Iris pigment epithelial cell (primary cell): ENCODE measurements around the gene PTPRN.
"Not testable (repeated sequence)": the region's sequence is repeated elsewhere in the genome, so short reads cannot be mapped to it uniquely, and the experiment has no call there.

Experiments
- DNase-seq: peaks from one replicate; pipeline ENCODE4 v3.0.0-alpha.2; 2011; ENCODE audit warnings: low read depth

PTPRN gene

DNA sequence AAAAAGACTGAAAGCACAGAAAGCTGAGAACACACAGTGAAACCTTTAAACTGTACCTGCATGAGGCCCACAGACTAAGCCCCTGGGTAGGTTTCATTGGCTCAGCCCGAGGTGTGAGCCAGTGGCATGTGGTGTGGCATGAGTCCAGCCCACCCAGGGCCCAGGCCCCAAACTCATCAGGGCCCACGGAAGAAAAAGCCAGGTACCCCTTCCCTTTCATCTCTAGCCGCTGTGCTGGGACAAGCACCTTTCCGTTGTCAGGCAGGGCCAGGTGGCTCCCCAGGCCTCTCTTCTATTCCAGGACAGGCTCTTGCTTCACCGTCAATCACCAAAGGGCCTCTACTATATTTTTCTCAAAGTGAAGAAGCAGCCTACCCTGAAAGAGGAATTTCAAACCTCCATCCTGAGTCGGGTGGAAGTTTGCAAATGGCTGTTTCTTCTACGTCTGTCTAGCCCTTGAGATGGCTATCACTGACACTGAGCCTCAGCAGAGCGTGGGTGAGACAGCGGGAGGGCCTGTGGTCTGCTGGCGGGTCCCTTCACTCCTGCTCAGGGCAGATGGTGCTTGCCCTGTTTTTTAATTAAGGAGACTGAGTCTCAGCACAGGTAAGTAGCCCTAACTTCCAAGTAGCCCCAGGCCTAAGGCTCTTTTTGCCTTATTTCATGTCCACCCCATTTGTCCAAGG, 21.5 kb downstream of the PTPRN start:
- DNase-seq = no peak

DNA sequence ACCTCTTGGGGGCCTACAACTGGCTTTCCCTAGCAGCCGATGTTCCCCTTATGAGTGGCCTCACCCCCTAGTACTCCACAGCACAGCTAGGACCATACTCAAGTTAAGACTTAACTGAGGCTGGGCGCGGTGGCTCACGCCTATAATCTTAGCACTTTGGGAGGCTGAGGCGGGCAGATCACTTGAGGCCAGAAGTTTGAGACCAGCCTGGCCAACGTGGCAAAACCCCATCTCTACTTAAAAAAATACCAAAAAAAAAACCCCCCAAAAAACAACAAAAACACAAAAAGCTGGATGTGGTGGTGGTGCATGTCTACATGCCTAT, 22.1 kb downstream of the PTPRN start:
- not testable (repeated sequence) for DNase-seq

DNA sequence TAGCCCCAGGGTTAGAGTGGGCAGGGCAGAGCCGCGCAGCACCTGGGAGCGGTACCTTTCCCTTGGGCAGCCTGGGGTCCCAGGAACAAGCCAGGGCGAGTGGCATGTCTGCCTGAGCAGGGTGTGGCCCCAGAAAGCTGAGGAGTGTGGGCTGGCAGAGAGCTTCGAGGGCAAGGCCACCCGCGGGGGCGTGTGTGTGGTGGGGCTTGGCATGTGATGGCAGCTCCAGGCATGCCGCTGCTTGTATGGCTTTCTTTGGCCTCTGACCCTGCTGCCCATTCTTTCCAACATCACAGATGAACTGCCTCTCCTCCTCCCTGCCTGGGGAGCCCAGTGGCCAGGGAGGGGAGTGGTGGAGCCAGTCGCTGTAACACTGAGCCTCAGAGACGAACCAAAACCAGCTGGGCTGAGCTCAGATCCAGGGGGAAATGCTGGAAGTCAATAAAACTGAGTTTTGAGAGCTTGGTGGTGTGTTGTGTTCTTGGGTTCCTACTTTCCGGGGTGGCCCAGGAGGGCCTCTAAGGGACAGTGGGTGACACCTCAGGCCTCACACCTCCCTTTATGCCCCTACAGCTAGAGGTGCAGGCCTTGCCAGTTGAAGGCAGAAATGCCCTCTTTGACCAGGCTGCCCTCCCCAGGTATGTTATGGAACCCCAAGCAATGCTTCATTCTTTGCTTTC, 22.6 kb downstream of the PTPRN start:
- DNase-seq = no peak

DNA sequence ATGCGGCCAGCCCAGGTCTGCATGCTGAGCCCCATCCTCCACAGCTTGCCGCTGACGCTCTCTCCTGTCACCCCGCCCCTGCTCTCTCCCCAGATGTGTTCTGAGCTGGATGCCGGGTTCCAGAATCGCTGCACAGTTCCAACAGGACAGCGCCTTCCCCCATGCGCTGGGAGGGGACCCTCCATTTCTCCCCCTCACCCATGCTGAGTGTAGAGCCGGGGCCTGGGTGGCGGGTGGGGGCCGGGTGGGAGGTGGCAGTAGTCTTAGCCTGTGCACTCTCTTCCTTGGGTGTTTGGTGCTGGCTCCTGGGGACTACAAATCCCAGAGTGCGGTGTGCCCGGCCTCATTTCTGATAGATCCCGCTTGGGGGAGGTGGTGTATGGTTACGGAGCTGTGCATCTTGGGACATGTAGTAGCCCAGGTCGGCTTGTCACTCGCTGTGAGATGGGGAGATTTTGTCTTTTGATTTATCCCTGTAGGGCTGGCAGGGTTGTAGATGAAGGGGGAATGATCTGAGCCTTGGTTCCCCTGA, 23.2 kb downstream of the PTPRN start:
- peak; percentile 58 for DNase-seq

DNA sequence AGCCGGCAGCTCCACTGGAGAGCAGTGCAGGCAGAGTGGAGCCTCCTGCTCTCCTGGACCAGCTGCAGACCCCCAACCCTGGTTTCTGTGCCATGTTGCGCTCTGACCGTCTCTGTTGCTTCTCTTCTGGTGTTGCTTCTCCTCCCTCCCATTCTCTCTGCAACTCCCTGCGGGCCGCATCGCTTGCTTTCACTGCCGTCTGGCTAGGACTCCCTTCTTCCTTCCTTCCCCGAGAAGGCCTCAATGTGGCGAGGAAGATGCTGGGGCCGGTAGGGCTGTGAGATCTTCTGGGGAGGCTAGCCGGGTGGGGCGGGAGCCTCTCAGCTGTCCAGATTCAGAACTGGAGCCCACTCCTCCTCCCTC, 23.8 kb downstream of the PTPRN start:
- no peak for DNase-seq

DNA sequence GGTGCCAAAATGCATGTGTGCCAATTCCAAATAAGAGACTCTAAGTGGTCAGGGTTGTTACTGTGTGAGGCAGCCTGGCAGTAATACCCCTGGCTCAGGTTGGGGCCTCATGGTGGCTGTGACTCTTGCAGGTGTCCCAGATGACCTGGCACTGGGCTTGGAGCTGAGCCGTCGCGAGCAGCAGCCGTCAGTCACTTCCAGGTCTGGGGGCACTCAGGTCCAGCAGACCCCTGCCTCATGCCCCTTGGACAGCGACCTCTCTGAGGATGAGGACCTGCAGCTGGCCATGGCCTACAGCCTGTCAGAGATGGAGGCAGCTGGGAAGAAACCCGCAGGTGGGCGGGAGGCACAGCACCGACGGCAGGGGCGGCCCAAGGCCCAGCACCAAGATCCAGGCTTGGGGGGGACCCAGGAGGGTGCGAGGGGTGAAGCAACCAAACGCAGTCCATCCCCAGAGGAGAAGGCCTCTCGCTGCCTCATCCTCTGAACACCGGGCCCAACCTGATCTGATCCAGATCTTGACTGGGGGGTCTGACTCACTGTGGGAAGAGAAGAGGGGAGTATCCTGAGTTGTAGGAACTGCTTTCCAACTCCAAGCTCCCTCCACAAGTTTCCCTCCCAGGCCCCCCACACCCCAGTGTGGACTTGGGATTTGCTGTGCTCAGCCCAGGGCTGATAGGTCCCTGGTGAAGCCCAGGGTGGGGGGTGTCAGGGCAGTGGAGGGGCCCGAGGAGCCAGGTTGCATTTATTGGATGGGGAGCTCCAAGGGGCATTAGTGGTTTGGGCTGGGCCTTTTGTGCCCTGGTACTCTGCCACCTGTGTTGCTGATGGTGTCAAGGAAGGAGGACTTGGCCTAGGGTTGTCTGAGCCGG, 24.5 kb downstream of the PTPRN start:
- DNase-seq = no peak

DNA sequence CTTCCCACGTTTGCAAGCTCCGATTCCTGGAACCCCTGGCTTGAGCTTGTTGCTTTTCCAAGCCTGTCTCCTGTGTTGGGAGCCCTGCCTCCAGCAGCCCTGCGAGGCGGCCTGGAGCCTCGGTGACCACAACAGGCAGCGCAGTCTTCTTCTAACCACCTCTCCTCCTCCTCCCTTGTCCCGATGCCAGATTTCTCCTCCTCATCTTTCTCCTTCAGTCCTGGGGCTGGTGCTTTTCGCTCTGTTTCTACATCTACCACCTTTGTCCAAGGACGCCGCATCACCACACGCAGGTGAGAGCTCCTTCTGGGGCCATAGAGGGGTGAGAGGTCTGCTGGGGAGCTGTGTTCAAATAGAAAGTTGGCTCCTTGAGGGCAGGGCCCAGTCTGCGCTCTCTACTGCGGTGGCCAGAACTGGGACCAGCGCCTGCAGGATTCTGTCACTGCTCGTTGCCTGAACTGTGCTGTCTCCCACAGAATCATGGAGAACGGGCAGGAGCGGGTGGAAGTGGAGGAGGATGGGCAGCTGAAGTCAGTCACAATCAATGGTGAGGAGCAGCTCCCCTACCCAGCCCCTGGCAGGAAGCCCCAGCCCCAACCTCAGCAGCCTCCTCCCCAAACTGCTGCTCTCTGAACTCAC, 26.1 kb downstream of the PTPRN start:
- no peak for DNase-seq

DNA sequence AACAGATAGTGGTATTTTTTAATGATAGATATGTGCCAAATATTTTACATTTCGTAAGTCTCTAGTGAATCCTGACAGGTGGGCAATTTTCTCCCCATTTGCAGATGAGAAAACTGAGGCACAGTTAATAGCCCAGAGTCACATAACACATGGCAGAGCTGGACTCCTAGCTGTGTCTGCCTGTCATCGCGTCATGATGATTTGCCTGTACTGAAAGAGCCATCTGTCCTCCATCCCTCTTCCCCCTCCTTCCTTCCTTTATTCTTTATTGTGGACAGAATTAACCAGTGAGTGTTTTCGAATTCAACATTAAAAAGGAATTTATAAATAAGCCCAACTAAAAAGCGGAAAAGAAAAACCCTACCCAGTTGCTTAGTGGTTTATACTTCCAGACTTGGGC, 26.8 kb downstream of the PTPRN start:
- no peak for DNase-seq

DNA sequence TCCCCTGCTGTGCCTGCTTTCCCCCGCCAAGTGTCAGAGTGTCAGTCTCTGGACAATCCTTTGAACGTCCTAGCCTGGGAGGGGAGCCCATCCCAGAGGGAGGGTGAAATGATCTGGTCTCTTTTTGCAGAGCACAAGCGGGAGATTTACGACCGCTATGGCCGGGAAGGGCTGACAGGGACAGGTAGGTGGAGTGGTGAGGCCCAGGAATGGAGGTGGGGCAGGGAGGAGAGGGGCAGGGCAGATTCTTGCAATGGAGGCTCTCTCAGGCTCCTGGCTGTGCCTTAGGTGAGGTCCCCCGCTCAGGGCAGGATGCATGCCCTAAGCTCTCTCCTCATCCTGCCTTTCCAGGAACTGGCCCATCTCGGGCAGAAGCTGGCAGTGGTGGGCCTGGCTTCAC, 27.6 kb downstream of the PTPRN start:
- DNase-seq = no peak

DNA sequence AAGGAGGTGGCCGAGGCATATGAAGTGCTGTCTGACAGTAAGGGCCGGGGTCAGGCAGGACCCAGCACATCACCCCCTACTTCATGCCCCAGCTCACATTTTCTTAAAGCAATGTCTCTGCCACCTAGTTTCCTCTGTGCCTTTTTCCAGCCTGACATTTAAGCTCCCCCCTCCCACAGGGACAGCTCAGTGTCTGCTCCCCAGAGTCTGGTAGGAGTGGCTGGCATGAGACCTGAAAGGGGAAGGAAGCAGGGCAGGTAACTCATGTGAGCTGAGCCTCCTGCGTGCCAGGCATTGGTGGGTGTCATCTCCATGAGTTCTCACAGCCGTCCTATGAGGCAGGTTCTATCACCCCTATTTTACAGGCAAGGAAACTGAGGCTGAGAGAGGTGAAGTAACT, 28.6 kb downstream of the PTPRN start:
- no peak for DNase-seq

DNA sequence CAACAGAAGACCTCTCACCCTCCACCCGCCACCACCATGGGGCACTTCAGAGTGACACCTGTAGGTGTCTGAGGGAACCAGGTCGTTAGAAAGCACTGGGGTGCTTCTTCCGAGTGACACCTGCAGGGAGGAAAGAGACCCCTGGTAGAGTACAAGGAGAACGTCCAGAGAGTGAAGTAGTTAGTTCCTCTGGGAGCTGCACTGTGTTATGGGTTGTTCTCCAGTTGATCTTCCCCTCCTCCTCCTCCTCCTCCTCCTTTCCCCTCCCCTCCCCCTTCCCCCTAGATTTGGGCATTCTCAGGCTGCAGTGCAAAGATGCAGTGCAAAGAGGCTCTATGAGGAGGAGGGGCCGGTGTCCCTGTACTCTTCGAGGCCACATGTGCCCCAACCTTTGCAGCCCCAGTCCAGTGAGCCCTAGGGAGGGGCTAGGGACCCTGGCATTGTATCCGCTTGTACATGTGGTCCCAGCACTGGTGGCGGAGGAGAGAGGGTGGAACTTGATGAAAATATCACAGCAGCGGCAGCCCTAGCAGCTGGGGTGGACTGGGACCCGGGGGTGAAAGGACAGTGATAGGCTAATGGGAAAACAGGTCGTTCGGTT, 29.2 kb downstream of the PTPRN start:
- DNase-seq = no peak

DNA sequence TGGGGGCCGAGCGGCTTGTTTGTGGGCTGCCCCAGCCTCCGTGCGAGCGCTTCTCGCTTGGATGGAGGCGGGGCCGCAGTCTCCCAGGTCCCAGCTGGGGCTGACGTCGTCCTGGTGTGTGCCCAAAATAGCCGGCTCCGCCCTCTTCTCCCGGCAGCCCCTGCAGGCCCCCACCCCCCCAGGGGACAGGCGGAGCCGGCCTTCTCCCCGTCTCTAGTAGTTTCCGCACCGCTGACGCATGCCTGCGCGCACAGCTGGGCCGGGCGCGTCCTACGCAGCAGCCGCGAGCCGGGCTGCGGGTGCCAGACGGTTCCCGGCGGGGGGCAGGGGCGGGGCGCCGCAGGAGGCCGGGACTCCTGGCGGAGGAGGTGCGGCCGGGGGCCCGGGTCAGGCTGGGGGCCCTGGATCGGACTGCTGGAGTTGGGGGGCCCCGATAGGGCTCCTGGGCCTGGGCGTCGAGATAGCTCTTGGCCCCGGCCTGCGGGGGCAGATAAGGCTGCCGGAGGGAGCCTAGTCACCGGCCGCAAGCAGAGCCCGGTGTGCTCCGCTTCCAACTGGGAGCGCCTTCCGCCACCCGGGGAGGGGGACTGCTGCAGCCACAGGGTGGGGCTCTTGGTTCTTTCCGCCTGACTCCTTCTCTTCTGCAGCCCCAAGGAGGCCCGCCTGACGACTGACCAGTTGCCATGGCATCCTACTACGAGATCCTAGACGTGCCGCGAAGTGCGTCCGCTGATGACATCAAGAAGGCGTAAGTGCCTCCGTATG, 29.9 kb downstream of the PTPRN start, which contains the start of gene DNAJB2:
DNAJB2 (plus strand) TSS at position 216 of the 765 bp plus-strand sequence; CDS start at position 684, 468 bp downstream.
- DNase-seq = peak; percentile 99

DNA sequence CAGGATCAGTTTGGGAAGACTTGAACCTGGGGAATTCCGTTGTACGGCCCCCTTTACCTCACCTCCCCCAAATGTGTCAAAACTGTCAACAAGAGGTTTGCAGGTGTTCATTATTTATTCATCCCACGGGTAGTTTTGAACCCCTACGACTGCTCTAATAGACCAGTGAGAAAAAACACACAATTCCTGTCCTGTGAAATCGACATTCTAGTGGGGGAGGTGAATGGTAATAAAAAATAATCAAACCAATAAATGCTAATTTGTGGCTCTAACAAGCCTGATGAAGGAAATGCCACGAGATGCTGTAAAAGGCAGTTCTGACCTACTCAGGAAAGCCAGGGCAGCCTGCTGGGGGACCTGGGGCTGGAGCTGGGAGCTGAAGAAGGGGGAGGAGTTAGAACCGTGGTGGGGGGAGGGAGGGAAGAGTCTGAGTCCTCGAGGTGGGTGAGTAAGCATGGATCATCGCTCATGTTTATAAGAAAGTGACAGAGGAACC, 30.5 kb downstream of the PTPRN start:
- DNase-seq = no peak

DNA sequence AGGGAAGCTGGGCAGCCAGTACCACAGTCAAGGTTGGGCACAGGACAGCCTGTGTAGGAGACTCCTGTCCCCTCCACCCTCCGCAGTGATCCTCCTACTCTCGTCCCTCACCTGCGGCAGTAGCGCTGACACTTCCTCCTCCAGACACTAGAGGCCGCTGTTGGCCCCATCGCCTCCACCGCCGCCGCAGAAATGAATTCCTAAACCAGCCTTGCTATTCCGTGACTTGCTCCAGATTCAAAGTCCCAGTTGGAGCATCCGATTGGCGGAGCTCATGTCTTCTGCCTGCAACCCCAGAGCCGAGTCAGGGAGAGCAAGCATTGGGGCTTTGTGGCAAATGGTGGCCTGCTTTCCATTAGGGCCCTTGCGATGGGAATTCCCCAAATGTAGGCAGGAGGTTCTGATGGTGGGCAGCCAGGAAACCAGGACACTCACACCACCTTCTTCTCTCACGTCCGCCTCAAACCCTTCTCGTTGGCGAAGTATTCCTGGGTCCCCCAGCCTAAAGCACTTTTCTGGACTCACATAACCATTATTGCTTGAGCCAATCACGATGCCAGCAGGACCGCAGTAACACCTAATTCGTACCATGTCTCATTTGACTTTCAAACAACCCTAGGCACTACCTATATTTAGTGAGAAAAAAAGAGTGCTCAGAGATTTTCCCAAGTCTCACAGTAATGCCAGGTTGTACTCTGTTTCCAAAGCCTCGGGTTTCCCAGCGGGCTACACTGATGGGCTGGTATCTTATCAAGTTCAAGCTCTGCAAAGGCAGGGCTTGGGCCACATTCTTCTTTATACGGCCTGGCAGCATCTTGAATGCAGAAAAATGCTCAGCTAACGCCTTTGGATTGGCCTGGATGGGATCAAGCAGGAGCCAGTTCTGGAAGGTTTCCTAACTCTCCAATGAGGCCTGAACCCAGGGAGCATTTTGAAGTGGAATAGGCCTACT, 31.2 kb downstream of the PTPRN start:
- DNase-seq = peak; percentile 65

DNA sequence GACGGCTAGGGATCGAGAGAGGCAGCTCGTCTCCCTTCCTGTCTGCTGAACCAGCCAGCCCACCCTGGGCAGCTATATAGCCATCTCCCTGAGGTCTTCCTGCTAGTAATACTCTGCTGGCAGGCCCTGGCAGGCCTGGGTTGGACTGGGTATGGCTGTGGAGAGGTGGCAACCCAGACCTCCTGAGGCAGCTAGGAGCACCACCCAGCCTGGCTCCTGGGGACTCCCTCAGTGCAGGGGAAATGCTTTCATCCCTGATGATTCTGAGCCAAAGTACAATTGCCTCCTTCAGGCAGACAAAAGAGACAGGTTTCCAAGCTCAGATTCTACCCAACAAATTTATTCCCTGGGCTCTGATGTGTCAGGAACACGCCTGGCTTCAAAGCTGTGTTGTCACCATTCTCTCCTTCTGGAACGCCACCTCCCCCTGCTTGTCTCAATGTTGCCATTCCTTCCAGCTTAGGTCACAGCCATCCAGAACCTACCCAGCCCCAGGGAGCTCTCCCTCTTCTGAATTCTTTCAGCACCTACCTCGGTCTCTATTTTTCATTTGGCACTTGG, 34.8 kb downstream of the PTPRN start:
- DNase-seq = peak; percentile 79

DNA sequence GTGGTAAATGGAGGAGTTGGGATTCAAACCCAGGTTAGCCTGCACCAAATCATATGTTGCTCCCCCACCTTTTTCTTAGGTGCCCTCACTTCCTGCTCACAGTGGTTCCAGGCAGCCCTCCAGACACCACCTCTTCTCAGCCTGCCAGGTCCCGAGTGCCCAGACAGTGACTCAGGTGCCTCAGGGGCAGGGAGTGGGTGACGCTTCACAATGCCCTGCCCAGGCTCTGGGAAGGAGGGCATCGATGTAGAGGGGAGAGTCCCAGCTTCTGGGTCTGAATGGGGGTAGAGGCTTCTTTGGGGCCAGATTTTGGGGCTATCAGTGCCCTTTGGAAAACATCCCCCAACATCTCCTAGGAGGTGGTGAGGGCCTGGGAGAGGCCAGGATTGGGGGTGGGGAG, 35.3 kb downstream of the PTPRN start:
- DNase-seq = no peak

DNA sequence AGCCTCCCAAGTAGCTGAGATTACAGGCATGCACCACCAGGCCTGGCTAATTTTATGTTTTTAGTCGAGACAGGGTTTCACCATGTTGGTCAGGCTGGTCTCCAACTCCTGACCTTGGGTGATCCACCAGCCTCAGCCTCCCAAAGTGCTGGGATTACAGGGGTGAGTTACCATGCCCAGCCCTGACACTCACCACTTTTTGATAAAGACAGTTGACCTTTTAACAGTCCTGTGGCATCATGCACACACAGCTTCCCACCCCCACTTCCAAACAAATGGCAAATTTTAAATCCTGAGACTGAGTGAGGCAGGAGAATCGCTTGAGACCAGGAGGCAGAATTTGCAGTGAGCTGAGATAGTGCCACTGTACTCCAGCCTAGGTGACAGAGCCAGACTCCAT, 36.2 kb downstream of the PTPRN start:
- no peak for DNase-seq

DNA sequence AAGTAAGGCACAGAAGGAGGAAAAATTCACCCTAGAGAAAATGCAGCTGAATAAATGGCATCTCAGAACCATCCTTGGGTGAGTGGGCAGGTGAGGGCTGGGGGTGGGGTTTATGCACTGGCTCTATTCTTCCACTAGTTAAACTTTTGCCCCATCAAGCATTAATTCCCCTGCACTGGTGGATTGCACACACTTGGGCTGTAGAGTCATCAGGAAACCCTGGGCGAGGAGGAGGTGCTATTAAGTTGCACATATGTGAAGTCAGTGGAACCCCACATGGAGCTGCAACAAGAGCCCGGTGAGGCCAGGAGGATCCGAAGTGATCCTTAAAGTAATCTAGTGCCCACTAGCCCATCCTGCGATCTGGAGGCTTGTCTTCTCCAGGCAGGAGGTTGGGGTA, 36.8 kb downstream of the PTPRN start:
- DNase-seq = no peak

DNA sequence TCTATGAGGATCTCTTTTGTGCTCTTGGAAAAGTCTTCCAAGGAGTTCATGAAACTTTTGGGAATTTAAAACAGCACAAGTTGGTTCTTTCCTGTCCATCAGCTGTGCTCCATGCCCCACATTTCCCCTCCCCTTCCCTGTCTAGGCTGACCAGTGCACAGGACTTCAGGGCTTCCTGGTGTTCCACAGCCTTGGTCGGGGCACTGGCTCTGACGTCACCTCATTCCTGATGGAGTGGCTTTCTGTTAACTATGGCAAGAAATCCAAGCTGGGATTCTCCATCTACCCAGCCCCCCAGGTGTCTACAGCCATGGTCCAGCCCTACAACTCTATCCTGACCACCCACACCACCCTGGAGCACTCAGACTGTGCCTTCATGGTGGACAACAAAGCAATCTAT, 38.2 kb downstream of the PTPRN start:
- no peak for DNase-seq

DNA sequence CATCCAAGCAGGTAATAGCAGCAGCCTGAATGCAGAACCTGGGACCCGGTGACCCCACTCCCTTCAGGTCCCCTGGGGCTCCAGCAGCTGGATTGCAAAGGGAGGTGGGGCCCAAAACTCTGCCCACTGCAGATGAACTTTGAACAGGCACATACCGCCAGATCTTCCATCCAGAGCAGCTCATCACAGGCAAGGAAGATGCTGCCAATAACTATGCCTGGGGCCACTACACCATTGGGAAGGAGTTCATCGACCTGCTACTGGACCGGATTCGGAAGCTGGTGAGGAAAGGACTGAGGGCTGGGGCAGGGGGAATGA, 39.2 kb downstream of the PTPRN start:
- no peak for DNase-seq
